Heart left ventricle (tissue), 16 donors: ENCODE measurements around the gene WWOX. TPM values are rescaled to one million over a fixed set of nuclear protein-coding genes. Genes with fewer than 3 reads are reported as not detected.

Source experiments
- ATAC-seq, 4 donors: fragments of 200-7000 bp; cut with Tn5 transposase; one replicate each; pipeline ENCODE4 v1.9.1; 2020 to 2022; ENCODE audit warnings: moderate library complexity in 4 of 4, mild to moderate bottlenecking in 3 of 4, moderate number of reproducible peaks in 1 of 4
- DNase-seq, 5 donors: peaks; one replicate each; pipeline ENCODE4 v3.0.0-alpha.2; 2020
- H3K27ac ChIP-seq, 12 donors: fragments of 200-600 bp; sonication (generic) in 4 of 12; one replicate each; pipeline versions ENCODE4 v1.5.0 to v1.8.0; 2016 to 2022; ENCODE audit warnings: mild to moderate bottlenecking in 2 of 12
- H3K27me3 ChIP-seq, 9 donors: fragments of 200-600 bp; sonication (generic) in 2 of 9; one replicate each; pipeline versions ENCODE4 v1.5.1 to v1.8.0; 2016 to 2022; ENCODE audit warnings: mild to moderate bottlenecking in 3 of 9
- H3K36me3 ChIP-seq, 9 donors: fragments of 200-600 bp; sonication (generic) in 2 of 9; one replicate each; pipeline versions ENCODE4 v1.5.0 to v1.8.0; 2018 to 2022; ENCODE audit warnings: mild to moderate bottlenecking in 2 of 9
- H3K4me1 ChIP-seq, 12 donors: fragments of 200-600 bp; sonication (generic) in 4 of 12; one replicate each; pipeline versions ENCODE4 v1.5.0 to v1.8.0; 2016 to 2022; ENCODE audit warnings: mild to moderate bottlenecking in 3 of 12
- H3K4me3 ChIP-seq, 12 donors: fragments of 200-600 bp; sonication (generic) in 4 of 12; one replicate each; pipeline versions ENCODE4 v1.5.0 to v1.8.0; 2017 to 2022; ENCODE audit warnings: mild to moderate bottlenecking in 9 of 12, moderate library complexity in 4 of 12
- H3K9me3 ChIP-seq, 12 donors: fragments of 200-600 bp; sonication (generic) in 4 of 12; one replicate each; pipeline versions ENCODE4 v1.5.0 to v1.8.0; 2016 to 2022; ENCODE audit warnings: mild to moderate bottlenecking in 1 of 12
- POLR2A ChIP-seq, 2 donors: fragments of 450-650 bp; IDR thresholded peaks; one replicate each; pipeline ENCODE4 v1.6.1; 2017; ENCODE audit warnings: antibody characterized with exemption in 2 of 2, mild to moderate bottlenecking in 2 of 2, moderate library complexity in 2 of 2
- WGBS, 4 donors: extraction: QIAGEN DNeasy Blood & Tissue Kit in 2 of 4; methylation state at CpG; one replicate each; pipeline versions ENCODE4 v1.1.5 to v1.1.7; 2013 to 2018; 5-methylcytosine and 5-hydroxymethylcytosine counted together
- intact Hi-C, 10 donors: fragments of 100-400 bp; cut with DNase I; formaldehyde crosslinking; loops; one replicate each; pipeline versions ENCODE4 v1.11.1 to v1.14.2; 2022
- polyA plus RNA-seq, 2 donors: library from polyadenylated mRNA; stranded (reverse); fragments of 200-250 nt; gene quantifications; one replicate each; pipeline ENCODE4 v1.2.3, GENCODE V29; 2013
- total RNA-seq, 9 donors: library from RNA; depleted of rRNA in 2 of 9; stranded (reverse); fragments of >200 nt in 2 of 9; fragmentation: NEBNext Ultra II Directional in 3 of 9; extraction: Animal tissue kit (Norgen Biotek cat#: 25700) in 3 of 9; gene quantifications; one replicate each; pipeline versions ENCODE4 v1.1.0 to v1.2.4, GENCODE V29; 2016 to 2023
- TF ChIP-seq, protein P1 (sequence below), 12 donors: fragments of 200-600 bp; sonication (generic) in 4 of 12; IDR thresholded peaks; one replicate each; pipeline versions ENCODE4 v1.5.0 to v1.8.0; 2018 to 2022; ENCODE audit warnings: antibody characterized with exemption in 12 of 12, mild to moderate bottlenecking in 5 of 12
- donor health status: ischemic (EF 13 %, LVEDD 7.1; RV severe dilation, severe dysfunction).
- donor health status: healthy with polysubstance abuse.
- donor health status: DM: no; HTN: yes; CAD: no.
- donor health status: DM: no; HTN: no; CAD: no.
- donor health status: ischemic (EF 25% LVEDD 6.9; RV normal size, moderate dysfunction).
- donor health status: ischemic (EF 25% LVEDD 5.7; RV mildly dilated, moderate dysfunction).
- donor health status: healthy.
- donor health status: DM: yes; HTN: yes; CAD: no.
- donor health status: ischemic (EF 35%, LVEDD 5.7; RV mildly dilated, moderate dysfunction).
- donor health status: nonischemic (EF 11% LVEDD 7.7; RV severe dilation, severe dysfunction).
- donor health status: DM: yes; HTN: yes; CAD: no.
- donor health status: PGD.
- donor health status: ischemic (EF 29% LVEDD 5.4; RV normal size, mild dysfunction).
- donor health status: nonischemic (EF 23%, LVEDD 6.1; RV moderate dilation, normal function).

The WWOX gene
- total and polyA plus RNA-seq, 11 donors: 4.3 to 18.3 (median 9.1) TPM

- no peaks in the 10 kb centered on the region for H3K9me3 ChIP-seq
- no peak for TF ChIP-seq POLR2A (IDR thresholded peaks at IDR 0.05)
- TF ChIP-seq, protein P1, sequence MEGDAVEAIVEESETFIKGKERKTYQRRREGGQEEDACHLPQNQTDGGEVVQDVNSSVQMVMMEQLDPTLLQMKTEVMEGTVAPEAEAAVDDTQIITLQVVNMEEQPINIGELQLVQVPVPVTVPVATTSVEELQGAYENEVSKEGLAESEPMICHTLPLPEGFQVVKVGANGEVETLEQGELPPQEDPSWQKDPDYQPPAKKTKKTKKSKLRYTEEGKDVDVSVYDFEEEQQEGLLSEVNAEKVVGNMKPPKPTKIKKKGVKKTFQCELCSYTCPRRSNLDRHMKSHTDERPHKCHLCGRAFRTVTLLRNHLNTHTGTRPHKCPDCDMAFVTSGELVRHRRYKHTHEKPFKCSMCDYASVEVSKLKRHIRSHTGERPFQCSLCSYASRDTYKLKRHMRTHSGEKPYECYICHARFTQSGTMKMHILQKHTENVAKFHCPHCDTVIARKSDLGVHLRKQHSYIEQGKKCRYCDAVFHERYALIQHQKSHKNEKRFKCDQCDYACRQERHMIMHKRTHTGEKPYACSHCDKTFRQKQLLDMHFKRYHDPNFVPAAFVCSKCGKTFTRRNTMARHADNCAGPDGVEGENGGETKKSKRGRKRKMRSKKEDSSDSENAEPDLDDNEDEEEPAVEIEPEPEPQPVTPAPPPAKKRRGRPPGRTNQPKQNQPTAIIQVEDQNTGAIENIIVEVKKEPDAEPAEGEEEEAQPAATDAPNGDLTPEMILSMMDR (IDR thresholded peaks at IDR 0.05): no peak
- DNase-seq (no peak), ATAC-seq (no peak)
- H3K4me3 ChIP-seq: no peak overlapping the region
- no peaks in the 10 kb centered on the region for H3K27me3 ChIP-seq
- H3K36me3 ChIP-seq: no peaks in the 10 kb centered on the region
- intact Hi-C loops: no loop called here
- peaks cover 0 to 5% (median 0%) of the 10 kb centered on the region in 12 donors for H3K4me1 ChIP-seq
- 78 to 84% (median 81%) methylated on average over 6 of the region's 6 CpGs for WGBS, 4 donors
- H3K27ac ChIP-seq: no peak overlapping the region
Measured at GRCh38 chr16:78549366-78549765, 449.9 kb downstream of the WWOX start.

DNA sequence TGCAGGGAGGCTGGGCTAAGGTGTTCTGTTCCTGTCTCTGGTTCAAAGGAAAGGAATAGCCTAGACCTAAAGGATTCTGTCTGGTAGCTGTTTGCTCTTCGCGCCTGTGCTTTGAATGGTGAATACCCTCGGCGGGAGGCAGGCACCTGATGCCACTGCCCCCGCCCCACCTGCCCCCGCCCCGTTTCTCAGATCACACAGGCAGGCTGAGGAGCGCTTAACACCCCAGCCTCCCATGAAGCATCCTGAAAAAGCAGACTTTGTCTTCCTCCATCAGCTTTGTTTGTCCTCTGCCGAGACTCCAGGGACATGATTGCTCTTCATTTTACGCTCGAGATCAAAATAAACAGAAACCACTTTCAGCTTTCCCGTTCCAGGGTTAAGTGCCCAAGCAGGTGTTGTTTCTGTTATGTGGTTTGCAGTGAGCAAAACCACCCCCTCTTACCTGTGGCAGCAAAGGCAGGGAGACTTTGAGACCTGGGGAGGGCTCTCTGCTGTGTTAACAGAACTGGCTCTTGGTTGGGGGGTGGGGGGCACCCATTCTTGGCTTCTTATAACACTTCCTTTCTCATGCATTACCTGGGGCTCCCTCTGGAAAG lies 452.1 kb downstream of the WWOX start:
- H3K27me3 ChIP-seq: no peaks in the 10 kb centered on the region

GRCh38 chr16:78552106-78552675 lies 452.7 kb downstream of the WWOX start:
- no peaks in the 10 kb centered on the region for H3K27me3 ChIP-seq
- H3K9me3 ChIP-seq: no peaks in the 10 kb centered on the region
- WGBS, 4 donors: 85 to 90% (median 88%) methylated on average over 16 of the region's 16 CpGs
- no peak for ATAC-seq
- no peaks in the 10 kb centered on the region for H3K36me3 ChIP-seq
- no peak for DNase-seq
- no peak for TF ChIP-seq POLR2A (IDR thresholded peaks at IDR 0.05)
- TF ChIP-seq, protein P1 (IDR thresholded peaks at IDR 0.05): no peak
- intact Hi-C loops: no loop called here
- no peak overlapping the region for H3K27ac ChIP-seq
- H3K4me3 ChIP-seq: no peak overlapping the region
- H3K4me1 ChIP-seq: peaks cover 0 to 5% (median 0%) of the 10 kb centered on the region in 12 donors

More for the DNA sequence above, 452.1 kb downstream of the WWOX start:
- peaks cover 0 to 5% (median 0%) of the 10 kb centered on the region in 12 donors for H3K4me1 ChIP-seq
- intact Hi-C loops: no loop called here
- no peak overlapping the region for H3K27ac ChIP-seq
- H3K4me3 ChIP-seq: no peak overlapping the region
- H3K9me3 ChIP-seq: no peaks in the 10 kb centered on the region
- no peak for ATAC-seq
- 32 to 49% (median 44%) methylated on average over 11 to 12 of the region's 12 CpGs for WGBS, 4 donors
- no peaks in the 10 kb centered on the region for H3K36me3 ChIP-seq
- DNase-seq: no peak
- no peak for TF ChIP-seq POLR2A (IDR thresholded peaks at IDR 0.05)
- TF ChIP-seq, protein P1 (IDR thresholded peaks at IDR 0.05): no peak

- DNase-seq: no peak
- Histone ChIP-seq H3K4me1 (peaks cover 0 to 5% (median 0%) of the 10 kb centered on the region in 12 donors), H3K27ac (no peak overlapping the region), H3K9me3 (no peaks in the 10 kb centered on the region), H3K27me3 (no peaks in the 10 kb centered on the region), H3K36me3 (no peaks in the 10 kb centered on the region), H3K4me3 (no peak overlapping the region)
- ATAC-seq: no peak
- WGBS, 4 donors: 92 to 95% (median 94%) methylated on average over 1 of the region's 1 CpG
- TF ChIP-seq, protein P1 (IDR thresholded peaks at IDR 0.05): no peak
- no peak for TF ChIP-seq POLR2A (IDR thresholded peaks at IDR 0.05)
- intact Hi-C loops: no loop called here
Measured at GRCh38 chr16:78552716-78553115, 453.3 kb downstream of the WWOX start.
